Measurements from ENCODE around the gene MED12L. TPM values are rescaled to one million over a fixed set of nuclear protein-coding genes. Genes with fewer than 3 reads are reported as not detected.
A peak's percentile ranks its signal among the peaks of the same experiment; 100 is the strongest.

The MED12L gene
- total RNA-seq, 1 experiment from 2014 or later: 14.9 TPM

GRCh38 chr3:151394611-151395010 lies 309.1 kb downstream of the MED12L start:
- Histone ChIP-seq H3K27me3 (ENCODE audit: insufficient read depth, low read length) (no peaks in the 10 kb centered on the region), H3K9me3 (ENCODE audit: control insufficient read depth, low read depth, low read length) (no peaks in the 10 kb centered on the region), H3K79me1 (ENCODE audit: insufficient read depth, low read depth, low read length, poor library complexity, severe bottlenecking) (no peaks in the 10 kb centered on the region), H3K56ac (ENCODE audit: insufficient read length, low read depth, low read length) (no peak overlapping the region), H3K27ac (ENCODE audit: insufficient read length, low read depth, low read length) (no peak overlapping the region), H4K8ac (replicated peaks; ENCODE audit: insufficient read length, low read depth, low read length) (no peak overlapping the region), H2BK5ac (ENCODE audit: insufficient read length, low read length) (no peak overlapping the region), H3K4me1 (ENCODE audit: insufficient read depth, low read length) (peaks cover 2% of the 10 kb centered on the region; the same call in 1 of the 2 replicates), H3K4ac (ENCODE audit: low read depth, low read length) (no peak overlapping the region), H3K4me2 (ENCODE audit: insufficient read depth, insufficient read length, low read length) (no peak overlapping the region), H3K14ac (ENCODE audit: insufficient read depth, low read length) (no peak overlapping the region), H2AK5ac (ENCODE audit: insufficient read length, low read length) (no peak overlapping the region), H3K18ac (ENCODE audit: insufficient read length, low read depth, low read length) (no peak overlapping the region), H2AFZ (ENCODE audit: low read length) (no peak overlapping the region), H4K20me1 (ENCODE audit: control insufficient read depth, insufficient read depth, insufficient read length) (no peaks in the 10 kb centered on the region), H3K23ac (ENCODE audit: insufficient read length, low read depth, low read length) (no peak overlapping the region), H2BK15ac (ENCODE audit: low read depth, low read length) (no peak overlapping the region), H3K79me2 (ENCODE audit: insufficient read depth, low read length) (no peaks in the 10 kb centered on the region), H2BK12ac (ENCODE audit: insufficient read length, low read depth, low read length) (no peak overlapping the region), H4K5ac (ENCODE audit: insufficient read length, low read depth, low read length) (no peak overlapping the region), H3T11ph (ENCODE audit: low read length) (no peak overlapping the region), H3K9ac (ENCODE audit: extremely low read depth, insufficient read length, low read length) (no peak overlapping the region), H2BK120ac (ENCODE audit: low read depth, low read length, poor library complexity, severe bottlenecking) (no peak overlapping the region), H3K23me2 (ENCODE audit: insufficient read length, low read depth, low read length, poor library complexity, severe bottlenecking) (no peaks in the 10 kb centered on the region), H4K91ac (ENCODE audit: insufficient read length, low read depth, low read length) (no peak overlapping the region), H2BK20ac (ENCODE audit: low read depth, low read length, poor library complexity, severe bottlenecking) (no peak overlapping the region)
- no CpG with 5 or more reads among the region's 8 CpGs for WGBS (ENCODE audit: extremely low coverage, insufficient read length, low lambda C conversion rate)
- Mint-ChIP-seq H3K36me3 (ENCODE audit: insufficient read depth in 1 of 3, low read depth in 3 of 3) (peaks cover 11 to 23% (median 18%) of the 10 kb centered on the region in 3 experiments), H3K9me3 (no peaks in the 10 kb centered on the region), H3K27ac (peak overlapping the region; percentile 44 to 97 (median 83); a peak in 6 of 7 replicates), H3K4me1 (peaks cover 37 to 42% of the 10 kb centered on the region in 2 experiments), H3K27me3 (ENCODE audit: low read depth) (no peaks in the 10 kb centered on the region), H3K4me3 (peak overlapping the region in 1 of 2 experiments; percentile 49; a peak in 2 of 5 replicates)
- peak; percentile 34 for DNase-seq
- TF ChIP-seq CTCF (conservative IDR thresholded peaks at IDR 0.05): no peak

Measured in H9 (cell line).